Smooth muscle cell of the brain vasculature (primary cell): ENCODE results near the gene KIAA0930.

Experiments used
- DNase-seq: peaks from one replicate; pipeline ENCODE4 v3.0.0-alpha.2; 2012; ENCODE audit warnings: low read depth, low spot score

Gene KIAA0930

DNA sequence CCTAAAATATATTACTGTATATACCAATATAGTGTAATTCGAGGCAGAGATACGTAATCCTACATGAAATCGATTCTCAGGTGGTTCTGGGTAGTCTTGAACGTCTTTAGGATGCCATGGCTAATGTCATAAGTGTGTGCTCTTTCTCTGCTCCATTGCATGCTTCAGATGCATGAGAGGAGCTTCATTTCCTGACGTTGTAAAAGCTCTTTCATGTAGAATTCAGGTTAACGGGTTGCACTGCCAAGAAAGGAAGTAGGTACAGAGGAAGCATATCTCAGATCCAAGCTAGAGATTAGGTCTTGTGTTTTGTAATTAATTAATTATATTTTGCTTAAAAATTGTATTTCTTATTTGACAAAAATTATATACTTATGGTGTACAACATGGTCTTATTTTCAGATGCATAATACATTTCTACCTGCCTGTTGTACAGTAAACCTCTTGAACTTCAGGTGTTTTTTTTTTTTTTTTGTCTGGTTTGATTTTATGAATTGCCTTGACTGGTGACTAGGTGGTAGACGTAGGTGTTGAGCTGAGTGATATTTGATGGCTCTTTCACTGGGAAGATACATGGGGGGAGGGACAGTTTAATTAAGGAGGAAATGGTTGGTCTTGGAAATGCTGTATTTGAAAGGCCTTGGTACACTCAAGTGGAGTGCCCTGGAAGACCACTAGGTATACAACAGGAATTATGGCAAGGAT lies 67.7 kb downstream of the KIAA0930 start:
- DNase-seq = no peak

DNA sequence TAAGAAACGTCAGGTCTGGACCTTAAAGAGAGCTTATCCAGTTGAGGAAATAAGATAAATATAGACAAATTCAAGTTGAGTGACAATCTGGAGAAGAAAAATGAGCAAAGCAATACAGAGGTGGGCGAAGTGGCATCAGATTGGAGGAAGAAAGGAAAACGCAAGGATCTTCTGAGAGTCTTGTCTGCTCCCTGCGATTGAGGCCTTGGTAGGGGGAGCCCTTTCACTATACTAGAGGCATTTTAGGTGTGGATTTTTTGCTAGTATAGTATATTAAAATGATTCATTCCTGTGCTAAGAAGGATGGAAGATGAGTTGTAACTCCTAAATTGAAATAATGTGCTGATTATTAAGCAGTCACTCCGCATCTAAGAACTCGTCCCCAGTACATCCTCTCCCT lies 68.9 kb downstream of the KIAA0930 start:
- no peak for DNase-seq

DNA sequence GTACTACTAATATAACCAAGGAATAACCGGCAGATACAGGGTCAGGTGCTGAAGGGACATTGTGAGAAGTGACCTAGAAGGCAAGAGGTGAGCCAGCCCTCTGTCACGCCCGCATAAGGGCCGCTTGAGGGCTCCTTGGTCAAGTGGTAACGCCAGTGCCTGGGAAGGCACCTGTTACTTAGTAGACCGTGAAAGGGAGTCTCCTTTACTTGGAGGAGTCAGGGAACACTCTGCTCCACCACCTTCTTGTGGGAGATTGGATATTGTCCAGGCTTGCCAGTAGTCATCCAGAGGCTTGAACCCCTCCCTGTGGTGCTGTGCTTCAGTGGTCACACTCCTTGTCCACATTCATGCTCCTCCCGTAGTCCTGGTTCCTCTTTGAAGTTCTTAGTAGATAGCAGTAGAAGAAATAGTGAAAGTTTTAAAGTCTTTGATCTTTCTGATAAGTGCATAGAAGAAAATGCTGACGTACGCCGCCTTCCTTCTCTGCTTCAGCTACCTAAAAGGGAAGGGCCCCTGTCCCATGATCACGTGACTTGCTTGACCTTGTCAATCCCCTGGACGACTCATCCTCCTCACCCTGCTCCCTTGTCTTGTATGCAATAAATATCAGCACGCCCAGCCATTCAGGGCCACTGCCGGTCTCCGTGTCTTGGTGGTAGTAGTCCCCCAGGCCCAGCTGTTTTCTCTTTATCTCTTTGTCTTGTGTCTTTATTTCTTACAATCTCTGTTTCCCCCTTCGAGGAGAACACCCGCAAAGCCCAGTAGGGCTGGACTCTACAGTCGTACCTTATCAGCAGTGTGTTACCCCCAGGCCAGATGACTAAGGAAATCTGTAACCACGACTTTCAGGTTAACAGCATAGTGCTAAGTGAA lies 70.9 kb downstream of the KIAA0930 start:
- no peak for DNase-seq

DNA sequence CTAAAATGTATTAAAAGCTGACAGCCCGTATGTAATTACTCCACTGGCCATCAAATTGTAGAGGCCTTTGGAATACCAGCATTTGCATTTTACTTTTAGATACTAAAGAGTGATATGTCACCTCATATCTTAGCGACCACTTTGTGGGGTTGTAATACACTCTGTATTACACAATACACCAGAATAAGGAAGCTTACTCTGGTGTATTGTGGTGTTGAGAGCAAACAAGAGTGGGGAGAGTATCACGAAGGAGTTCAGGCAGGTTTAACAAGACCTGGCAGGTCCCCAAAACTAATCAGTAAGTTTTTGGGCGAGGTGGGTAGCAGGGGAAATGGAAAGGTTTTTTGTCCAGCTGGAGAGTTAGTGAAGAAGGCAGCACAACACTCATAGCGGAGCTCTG lies 73.8 kb downstream of the KIAA0930 start:
- DNase-seq = no peak

DNA sequence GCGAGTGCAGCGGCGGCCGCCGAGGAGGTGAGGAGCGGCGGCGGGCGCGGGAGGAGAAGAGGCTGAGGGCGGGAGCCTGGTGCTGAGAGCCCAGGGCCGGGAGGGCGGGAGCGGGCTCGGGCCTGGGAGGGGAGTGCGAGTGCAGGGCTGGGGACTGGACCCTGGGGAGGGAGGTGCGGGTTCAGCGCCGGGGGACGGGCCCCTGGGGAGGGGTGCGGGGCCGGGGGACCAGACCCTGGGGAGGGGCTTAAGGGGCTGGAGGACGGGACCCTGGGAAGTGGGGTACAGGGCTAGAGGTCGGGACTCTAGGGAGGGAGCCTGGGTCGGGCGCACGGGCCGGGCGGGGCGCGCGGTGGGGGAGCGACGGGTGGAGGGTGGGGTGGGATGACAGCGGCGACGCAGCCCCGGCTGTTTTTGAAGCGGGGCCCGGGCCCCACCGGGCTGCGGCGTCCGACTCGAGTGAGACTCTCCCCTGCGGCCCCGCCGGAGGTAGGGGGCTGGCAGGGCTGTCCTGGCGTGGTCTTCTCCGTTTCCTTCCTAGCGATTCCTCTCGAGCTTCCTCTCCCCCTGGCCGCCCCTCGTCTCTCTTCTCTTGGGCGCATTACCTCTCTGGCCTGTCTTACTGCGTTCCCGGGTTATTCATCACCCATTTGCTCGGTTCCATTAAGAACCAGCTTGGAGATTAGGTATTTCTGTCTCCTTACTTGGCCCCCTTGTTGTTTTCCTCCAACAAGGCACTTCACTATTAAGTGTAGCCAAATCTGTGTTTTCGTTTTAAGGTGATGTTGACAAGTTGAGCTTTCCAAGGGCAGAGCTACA lies 76.2 kb downstream of the KIAA0930 start:
- DNase-seq = no peak

DNA sequence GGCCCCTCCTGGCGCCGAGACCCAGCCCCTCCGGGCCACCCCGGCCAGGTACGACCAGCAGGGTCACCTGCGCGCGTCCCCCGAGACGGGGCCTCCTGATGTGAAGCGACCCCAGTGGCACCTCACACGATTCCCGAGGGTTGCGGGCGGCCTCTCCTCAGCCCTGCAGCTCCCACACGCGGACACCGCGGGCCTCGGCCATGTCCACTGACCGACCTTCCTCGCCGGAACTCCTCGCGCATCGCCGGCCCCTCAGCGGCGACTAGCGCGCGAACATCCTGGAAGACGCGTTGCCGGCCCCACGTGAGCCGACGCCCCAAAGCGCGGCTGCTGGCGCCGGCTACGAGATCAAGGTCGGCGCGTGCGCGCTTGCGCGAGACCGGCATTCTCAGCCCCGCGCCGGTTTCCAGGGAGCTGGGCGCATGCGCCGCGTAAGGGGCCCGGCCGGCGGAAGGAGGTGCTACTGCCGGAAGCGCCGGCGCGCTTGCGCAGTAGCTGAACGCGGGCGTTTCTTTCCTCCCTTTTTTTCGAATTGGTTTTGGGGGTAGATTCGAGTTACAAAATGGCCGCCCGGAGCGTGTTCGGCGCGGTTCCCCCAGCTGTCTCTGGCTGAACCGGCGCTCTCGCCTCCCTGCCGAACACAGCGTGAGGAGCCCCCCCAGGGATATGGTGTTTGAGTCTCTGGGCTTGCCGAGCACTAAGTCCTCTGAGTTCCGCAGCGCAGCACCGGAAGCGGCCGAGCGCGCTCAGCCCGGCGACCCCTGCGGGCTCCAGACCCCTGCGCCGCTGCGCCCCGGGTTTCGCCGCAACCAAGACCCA lies 77.0 kb downstream of the KIAA0930 start, which contains the start of gene NUP50:
Gene NUP50, plus strand, starts transcription at position 475 of the 819 bp plus-strand sequence. CDS start 4,253 bp downstream, outside the sequence.
- DNase-seq = peak; percentile 89

DNA sequence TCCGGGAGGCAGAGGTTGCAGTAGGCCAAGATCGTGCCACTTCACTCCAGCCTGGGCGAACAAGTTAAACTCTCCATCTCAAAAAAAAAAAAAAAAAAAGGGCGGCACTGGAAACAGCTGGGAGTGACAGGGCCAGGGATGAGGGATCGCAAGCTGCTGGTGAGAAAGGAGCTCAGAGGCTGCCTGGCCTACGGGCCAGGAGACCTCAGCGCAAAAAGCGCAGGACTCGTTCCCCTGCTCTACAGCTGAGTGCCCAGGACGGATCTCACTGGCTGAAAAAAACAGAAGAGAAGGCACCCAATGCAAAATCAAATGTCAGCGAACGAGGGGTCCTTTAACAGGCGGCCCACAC lies 77.6 kb downstream of the KIAA0930 start:
- no peak for DNase-seq

DNA sequence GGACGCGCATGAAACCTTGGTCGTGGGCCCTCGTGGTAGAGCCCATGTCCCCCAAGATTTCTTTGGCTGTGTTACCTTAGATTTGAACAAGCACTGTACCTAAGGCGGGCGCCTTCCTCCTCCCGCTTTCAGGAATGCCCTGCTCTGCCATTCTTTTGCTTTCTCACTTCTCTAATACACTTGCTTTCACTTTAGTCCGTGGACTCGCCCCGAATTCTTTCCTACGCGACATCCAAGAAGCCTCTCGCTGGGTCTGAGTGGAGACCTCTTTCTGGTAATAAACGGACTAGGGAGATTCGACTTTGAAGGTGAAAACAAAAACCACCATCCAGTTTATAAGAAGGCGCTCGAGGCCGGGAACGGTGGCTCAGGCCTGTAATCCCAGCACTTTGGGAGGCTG lies 78.2 kb downstream of the KIAA0930 start:
- no peak for DNase-seq

DNA sequence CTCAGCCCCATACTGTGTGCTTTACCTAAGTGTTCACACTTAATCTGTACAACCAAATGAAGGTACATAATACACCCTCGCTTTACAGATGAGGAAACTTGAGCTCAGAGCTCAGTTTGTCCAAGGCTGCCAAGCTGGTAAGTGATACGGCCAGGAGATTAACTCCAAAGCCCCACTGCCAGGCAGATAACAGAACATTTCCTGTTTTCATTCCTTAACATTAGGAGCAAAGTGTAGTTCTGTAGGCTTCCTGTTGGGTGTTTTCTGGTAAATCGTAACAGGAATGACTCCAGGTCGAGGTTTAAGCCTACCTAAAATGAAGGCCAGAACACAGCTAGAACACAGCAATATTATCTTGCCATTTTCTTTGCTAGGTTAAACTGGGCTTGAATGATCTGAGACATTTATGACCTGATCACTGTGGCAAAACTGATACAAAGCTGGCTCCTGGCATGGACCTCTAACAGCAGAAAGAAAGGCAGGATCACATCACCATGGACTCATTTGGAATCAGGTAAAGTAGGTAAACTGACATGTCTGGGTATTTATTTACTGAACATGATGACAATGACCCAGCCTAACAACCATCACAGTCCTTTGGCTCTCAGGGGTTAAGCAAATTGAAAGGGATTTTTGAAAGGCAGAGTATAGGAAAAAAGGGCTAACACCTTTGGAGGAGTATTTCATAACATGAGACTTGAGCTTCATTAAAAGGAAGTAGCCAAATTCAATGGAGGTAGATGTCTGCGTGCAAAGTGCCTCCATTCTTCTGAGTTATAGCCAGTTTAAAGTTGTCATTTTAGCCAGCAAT lies 80.8 kb downstream of the KIAA0930 start:
- no peak for DNase-seq

DNA sequence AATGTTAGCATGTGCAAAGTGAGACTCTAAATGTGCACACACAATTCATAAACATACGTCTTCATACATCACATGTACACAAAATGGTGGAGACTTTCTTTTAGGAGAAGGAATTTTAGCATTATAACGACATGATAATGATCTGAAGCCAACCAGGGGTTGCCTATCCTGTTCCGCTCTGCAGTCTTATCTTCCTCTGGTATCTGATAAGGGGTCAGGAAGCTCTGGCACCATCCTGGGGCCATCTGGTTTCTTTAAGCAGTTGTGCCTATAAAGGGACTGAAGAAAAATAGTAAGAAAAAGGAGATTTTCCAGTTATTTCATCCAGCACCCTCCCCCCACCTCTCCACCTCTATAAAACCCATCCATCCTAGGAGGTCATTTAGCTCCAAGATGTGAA lies 82.8 kb downstream of the KIAA0930 start:
- no peak for DNase-seq

DNA sequence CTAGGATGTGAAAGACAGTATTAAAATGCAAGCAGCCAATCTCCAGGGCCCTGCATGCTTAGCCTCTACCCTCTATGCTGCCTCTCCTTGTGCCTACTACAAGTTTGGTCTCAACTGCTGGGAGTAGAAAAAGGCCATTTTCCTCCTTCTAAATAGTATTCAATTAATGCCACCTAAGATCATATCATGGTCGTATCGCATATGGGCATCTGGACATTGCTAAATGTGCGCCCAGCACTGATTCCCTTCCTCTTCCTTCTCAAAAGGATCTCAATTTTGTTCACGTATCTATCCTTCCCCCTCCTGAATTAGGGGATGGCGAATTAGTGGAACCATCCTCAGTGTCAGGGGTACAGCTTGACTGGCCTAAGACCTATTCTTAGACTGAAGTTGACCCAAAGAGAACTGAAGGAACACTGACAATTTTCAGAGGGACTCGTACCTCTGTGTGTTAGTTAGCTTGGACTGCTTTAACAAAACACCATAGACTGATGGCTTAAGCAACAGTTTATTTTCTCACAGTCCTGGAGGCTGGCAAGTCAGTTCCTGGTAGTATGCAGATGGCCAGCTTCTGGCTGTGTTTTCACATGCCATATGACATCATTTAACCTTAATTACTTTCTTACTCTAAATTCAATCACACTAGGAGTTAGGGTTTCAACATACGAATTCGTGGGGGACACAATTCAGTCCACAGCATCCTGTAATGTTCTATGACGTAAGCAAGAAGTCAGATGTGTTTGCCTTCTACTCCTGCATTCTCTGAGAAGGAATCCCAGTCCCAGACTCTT lies 85.4 kb downstream of the KIAA0930 start:
- DNase-seq = no peak

DNA sequence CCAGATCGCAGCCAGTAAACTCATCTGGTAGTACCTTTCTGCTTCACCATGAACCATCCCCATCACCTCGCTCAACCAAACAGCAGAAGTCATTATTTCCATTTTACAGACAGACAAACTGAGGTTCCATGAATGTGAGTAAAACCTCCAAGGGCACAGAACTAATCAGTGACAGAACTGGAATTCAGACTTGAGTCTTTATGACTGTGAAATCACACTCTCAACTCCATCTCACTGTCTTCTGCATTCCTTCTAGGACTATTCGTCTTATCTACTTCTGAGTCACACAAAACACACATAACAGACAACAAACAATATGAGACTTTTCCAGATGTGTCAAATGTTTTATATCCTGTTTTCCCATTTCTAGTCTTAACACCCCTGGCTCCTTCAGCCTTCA lies 86.3 kb downstream of the KIAA0930 start:
- no peak for DNase-seq

DNA sequence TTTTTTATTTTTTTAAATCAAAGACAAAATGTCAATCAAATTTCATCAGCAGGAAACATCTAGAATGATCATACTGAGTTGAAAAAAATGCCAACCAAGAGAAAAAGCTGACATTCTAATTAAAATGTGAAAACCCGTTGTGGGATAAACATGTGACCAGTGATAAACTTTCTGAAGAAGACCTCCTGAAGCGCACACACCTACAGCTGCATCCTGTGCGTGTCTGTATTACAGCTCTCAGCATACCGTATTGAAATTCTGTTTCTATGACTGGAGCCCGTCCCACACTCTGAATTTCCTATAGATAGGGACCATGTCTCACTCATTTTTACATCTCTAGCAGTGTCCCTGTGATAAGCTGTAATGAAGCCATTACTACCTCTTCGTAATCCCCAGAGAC lies 89.2 kb downstream of the KIAA0930 start:
- DNase-seq = no peak

DNA sequence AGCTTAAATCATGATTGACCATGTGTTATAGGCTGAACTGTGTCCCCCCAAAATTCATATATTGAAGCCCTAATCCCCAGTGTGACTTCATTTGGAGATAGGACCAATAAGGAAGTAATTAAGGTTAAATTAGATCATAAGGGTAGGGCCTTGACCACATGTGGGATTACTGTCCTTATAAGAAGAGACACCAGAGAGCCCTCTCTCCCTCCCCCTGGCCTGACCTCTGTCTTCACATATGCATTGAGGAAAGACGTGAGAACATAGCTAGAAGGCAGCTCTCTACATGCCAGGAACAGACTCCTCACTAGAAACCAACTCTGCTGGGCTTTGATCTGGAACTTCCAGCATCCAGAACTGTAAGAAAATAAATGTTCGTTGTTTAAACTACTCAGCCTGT lies 90.6 kb downstream of the KIAA0930 start:
- DNase-seq = no peak

DNA sequence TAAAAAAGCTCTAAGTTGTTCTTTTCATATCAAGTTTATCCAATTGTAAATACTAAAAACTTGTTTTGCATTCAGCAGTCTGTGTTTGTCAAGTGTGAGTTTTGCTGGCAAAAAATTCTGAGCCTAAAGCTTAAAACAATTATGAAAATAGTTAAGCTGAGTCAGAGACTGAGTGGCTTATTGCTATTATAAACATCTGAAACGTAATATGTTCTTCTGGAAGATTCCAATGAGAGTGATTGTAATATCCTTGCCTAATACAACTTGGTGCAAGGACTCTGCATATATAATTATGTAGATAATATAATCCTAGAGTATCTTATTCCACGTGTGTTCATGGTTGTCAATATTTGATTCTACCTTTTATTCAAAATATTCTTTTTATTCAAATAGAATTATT lies 91.0 kb downstream of the KIAA0930 start:
- no peak for DNase-seq

DNA sequence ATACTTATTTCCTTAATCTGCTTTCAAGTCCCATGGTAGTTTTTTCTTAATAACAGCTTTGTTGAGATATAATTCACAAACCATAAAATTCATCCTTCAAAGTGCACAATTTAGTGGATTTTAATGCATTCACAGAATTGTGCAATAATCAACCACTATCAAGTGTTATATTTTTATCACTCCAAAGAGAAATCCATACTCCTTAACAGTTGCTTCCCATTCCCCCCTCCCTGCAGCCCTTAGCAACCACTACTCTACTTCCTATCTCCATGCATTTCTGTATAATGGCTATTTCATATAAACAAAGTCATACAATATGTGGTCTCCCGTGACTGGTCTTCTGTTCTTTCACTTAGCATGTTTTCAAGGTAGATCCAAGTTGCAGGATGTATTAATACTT lies 95.8 kb downstream of the KIAA0930 start:
- no peak for DNase-seq

DNA sequence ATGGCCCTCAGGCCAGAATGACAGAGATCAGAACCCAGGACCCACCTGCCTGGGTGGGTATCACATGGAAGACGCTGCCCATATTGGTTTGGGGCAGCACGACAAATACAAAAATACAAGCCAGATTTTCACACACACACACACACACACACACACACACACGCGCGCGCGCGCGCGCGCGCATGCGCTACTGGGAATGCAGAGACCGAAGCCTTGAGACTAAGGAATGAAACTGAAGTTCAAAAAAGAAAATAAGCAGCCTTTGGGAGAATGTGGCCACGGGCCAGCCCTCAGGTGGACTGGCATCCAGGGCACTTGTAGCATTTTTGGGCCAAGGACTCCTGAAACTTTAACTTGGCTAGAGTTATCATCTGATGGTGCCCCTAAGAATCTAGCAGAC lies 98.3 kb downstream of the KIAA0930 start:
- DNase-seq = no peak
